ENCODE results near the gene CD28.

- TF ChIP-seq CTCF (IDR thresholded peaks at IDR 0.05) (no peak), POLR2A (IDR thresholded peaks at IDR 0.05) (no peak)
These were observed 15.3 kb upstream of the CD28 start for GRCh38 chr2:203691149-203691548.
